ENCODE data around the gene CCL4L2.
"Not testable (repeated sequence)": the region's sequence is repeated elsewhere in the genome, so short reads cannot be mapped to it uniquely, and the experiment has no call there.

The CCL4L2 gene

DNA sequence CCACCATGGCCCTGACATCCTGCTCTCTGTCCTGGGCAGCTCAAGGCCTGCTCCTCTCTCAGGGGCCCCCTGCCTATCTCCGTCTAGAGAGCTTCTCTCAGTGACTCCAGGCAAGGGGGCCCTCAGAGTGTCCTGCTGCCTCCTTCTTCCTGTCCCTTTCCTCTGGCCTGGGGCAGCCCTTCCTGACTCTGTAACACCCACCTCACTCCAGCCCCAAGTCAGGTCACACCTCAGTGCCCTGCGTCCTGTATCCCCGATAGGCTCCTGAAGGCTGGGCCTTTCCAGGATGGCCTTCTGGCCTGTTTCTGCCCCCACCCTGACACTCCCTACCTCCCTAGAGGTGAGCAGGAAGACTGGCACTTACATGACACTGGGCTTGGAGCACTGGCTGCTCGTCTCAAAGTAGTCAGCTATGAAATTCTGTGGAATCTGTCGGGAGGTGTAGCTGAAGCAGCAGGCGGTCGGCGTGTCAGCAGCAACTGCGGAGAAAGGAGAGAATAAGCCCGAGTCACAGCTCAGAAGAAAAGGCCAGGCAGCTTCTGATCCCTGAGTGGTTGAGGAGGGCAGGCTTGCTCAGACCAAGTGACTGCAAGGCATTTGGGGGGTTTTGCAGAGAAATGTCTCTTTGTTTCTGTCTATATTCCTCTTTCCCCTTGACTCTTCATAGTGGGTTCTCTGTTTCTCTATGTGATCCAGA is 15.3 kb upstream of the CCL4L2 start:
- no peak for DNase-seq

- no peak for DNase-seq
These were observed 14.8 kb upstream of the CCL4L2 start for GRCh38 chr17:36196131-36196486.

DNA sequence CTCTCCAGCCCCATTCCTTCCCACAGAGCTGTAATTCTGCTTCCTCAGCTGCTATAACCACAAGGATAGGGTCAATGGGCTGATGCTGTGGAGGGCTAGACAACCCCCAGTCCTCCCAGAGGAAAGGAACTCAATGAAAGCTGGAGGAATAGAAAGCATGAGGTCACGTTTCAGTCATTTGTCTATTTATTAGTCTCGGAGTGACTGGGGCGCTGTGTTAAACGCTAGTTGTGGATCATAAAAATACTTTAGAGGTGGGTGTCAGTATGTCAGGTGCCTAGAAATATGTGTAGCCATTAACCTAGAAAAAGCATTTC is 13.5 kb upstream of the CCL4L2 start:
- no peak for DNase-seq

DNA sequence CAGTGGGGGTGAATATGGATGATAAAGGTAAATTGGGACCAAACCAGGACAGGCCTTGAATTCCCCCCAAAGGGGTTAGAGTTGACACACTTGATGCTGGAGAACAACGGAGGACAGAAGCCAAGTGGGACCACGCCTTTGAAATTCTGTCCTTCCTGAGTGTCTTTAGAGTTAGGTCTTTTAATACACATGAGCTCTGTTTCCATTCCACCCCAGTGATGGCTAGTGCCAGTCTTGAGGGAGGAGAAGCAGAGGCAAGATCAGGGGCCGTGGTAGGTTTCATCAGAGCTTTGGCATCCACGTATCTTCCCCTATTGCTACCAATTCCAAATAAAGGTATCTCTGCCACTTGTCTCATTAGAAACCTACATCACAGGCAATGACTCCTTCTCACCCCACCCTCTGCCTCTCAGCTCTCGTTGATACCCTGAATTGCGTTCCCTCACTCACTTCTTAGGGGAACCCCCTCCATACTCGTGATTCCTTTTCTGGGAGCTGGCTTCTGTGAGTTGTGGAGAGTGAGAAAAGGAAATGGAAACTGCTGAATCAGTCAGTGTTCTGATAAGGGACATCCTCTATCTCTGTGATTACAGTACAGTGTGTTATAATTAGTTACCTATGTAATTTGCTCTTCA is 11.9 kb upstream of the CCL4L2 start:
- no peak for DNase-seq

DNA sequence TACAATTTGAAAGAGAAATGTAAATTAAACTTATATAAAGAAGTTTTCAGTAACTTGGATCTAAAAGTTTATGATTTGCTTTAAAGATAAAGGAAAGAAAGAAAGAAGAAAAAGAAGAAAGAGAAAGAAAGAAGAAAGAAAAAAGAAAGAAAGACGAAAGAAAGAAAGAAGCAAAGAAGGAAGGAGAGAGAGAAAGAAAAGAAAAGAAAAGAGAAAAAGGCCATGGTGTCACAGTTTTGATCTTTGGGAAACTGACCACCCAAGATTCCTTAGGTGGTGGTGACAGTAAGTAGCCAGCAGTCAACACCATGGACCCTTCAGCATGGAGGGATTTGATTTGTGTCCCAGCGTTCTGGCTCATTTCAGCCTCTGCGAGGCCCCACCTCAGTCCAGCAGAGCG is 9.8 kb upstream of the CCL4L2 start:
- DNase-seq: not testable (repeated sequence)

- DNase-seq: not testable (repeated sequence)
These were observed 9.4 kb upstream of the CCL4L2 start for GRCh38 chr17:36201506-36201905.

DNA sequence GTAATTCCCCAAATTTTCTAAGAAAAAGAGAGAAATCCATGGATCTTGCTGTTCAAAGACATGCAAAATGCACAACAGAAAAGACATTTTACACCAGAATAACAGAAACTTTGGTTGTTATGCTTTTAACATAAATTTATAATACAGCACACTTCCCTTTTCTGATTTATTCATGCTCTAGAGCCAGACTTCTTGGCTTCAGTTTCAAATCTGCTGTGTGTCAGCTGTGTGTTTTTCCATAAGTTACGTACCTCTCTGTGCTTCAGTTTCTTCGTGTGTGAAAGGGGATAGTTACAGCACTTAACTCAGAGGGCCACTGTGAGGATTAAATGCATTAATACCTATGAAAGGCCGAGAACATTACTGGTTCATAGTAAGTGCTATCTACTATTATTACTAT is 7.5 kb upstream of the CCL4L2 start:
- DNase-seq: no peak

DNA sequence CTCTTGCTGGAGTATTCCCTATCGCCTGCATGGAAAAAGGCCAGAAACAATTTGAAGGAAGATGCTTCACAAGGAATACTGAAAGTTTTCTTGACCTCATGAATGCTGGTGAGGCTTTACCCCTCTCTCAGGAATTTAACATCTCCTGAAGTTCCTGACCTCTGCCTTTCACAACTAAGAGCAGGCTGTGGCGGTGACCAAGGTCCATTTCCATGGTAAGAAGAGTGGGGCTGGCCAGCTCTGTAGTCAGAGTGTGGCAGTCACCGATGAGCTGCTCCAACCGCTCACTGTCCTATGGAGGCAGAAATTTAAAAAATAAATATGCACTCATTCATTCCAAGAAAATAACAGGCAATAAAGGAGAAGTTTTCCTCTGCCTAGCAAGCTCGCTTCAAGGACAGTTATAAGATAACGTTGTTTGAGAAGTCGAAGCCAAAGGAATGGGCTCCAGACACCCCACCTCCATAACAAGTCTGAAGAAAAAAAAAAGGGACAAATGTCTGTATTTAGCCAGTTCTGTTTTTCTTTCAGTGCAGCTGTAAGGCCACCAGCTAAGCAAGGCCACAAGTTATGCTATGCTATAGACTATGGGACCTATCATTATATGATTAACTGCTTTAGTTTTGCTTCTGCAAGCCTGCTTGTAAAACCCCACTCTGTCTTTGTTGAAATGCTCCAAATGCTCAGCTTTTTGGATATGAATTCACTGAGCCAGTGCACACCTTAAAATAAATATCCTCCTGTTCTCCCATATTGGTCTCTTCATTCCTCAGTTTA is 6.0 kb upstream of the CCL4L2 start:
- no peak for DNase-seq

DNA sequence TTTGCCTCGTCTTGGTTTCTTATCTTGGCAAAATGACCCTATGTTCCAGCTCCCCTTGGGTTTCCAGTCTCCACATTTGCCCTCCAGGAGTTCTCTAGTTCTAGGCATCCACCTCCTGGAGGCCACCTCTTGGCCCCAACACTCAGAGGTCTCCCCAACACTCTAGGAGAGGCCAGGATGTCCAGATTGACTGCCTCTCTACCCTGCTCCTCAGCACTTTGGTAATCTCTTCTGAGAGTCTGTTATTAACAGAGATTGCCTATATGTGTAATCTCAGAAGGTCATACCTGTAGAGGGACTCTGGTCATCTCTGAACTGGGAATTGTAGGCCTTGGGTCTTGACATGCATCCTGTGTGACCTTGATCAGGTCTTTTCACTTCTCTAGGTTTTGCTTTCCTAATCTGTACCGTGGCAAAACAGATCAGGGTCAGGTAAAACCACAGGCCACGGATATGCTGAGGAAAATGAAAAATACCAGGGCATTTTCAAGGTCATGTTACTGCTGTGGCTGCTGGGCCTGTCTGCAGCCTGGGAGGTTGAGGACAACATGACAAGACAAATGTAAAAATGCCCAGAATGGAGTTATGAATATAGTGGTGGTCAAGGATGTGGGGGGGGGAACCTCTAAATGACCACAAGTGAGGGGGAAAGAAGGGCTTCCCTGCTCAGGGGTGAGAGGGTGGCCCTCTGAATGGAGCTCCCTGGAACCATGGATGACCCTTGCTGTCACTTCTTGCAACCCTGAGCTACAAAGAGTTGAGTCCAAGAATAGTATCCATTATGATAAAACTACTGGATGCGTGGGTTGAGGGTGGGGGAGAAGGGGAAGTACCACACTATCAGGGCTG is 5.0 kb upstream of the CCL4L2 start:
- no peak for DNase-seq

DNA sequence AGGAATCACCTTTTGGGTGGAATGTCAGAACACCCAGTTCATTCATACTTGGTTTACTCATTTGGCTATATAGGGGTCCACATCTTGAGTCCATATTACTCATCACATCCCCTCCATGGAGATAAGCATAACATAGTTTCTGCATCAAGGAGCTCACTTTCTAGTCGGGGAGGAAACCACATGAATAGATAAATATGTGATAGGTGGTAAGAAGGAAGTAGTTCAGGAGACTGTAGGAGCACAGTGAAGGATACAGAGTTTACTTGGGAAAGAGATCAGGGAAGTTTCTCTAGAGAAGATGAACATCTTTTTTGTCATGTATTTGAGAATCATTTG is 4.4 kb upstream of the CCL4L2 start:
- not testable (repeated sequence) for DNase-seq

DNA sequence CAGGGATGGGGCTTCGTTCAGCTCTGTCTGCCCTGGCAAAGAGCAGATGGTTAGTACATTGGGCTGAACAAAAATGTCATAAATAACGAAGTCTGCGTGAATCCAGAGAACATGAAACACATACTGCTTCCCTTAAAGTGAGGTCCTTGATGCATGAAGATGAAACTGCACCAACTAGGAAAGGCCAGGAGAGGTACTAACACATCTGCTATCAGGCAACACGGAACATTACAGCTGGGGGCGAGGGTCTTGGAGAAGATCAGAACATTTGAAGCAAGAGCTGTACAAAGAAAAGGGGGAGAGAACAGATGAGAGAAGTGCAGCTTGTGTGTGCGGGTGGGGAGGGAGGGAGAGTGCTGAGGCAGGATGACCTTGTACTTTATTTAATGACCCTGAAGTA is 3.5 kb upstream of the CCL4L2 start:
- DNase-seq: not testable (repeated sequence)

GRCh38 chr17:36209575-36209974 is 1.3 kb upstream of the CCL4L2 start:
- no peak for DNase-seq

- not testable (repeated sequence) for DNase-seq
These were observed 815 bp downstream of the CCL4L2 start for GRCh38 chr17:36211484-36212271.

GRCh38 chr17:36212272-36212605 is 1.4 kb downstream of the CCL4L2 start:
- DNase-seq: no peak

GRCh38 chr17:36212966-36213365 is 2.1 kb downstream of the CCL4L2 start:
- no peak for DNase-seq

DNA sequence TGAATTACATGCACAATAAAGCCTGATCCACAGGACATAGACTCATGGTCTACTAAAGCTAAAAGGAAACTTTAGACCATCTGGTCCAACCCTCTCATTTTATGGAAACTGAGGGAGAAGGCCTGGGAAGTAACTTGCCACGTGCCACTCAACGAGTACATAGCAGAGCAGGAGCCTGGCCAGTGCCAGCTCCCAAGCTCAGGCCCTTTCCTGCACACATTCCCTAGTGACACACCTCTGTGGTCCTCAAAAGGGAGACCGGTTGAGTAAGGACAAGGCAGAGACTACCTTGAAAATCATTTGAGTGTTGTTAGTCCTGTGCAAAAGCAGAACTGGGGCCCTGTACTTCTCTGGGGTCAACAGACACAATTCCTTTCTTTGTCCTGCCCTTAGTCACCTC is 2.8 kb downstream of the CCL4L2 start:
- no peak for DNase-seq

DNA sequence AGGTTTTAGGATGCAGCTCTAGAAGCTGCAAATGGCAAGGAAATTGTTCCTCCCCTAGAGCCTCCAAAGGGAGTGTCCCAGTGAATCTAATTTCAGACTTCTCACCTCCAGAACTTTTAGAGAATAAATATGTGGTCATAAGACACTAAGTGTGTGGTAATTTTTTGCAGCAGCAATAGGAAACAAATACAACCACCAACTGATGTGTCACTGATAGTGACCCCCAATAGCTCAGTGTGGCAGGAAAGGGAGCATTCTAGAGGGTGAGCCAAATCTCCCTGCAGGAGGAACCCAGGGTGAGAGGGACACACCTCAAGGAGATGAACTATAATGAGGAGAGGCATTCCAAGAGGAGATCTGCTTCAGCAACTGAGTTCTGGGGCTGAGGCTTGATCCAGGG is 4.1 kb downstream of the CCL4L2 start:
- DNase-seq: no peak

DNA sequence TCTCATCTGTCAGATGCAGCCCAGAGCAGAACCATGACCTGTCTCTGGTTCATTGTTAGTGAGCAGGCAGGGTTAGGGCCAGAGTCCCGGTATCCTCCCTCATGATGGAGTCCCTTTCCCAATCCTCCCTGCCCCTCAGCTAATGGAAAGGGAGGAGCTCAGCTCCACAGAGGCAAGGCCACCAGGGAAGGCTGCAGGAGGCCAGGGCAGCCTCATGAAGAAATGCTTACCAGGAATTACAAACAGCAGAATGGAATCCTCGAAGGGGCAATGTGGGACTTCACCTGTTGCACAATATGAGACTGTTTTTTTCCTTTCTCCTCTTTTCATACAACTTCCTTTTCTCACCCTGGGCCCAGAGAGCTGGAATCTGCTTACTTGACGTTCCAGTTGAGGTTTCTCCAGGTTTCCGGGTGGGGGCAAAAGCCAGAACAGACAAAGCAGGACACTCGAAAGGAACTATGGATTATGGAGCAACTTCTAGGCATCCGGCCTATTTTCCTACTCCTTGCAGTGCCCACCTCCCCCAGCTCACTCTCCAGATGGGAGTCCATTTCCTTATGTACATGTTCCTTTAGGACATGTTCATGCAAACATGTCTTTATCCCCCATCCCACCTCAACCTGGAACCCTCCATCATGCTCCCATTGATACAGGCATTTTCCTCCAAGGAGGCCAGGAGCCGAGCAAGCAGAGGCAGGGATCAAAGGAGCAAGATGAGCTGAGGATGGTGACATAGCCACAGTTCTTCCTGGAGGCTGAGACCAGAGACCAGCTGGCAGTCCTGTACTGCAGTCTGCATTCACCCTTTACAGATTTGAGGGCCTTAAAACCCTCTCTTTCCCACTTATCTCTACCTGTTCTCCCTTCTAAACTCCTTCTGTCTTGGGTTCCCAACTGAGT is 4.8 kb downstream of the CCL4L2 start:
- not testable (repeated sequence) for DNase-seq

- DNase-seq: not testable (repeated sequence)
These were observed 8.7 kb downstream of the CCL4L2 start for GRCh38 chr17:36219556-36219955.

- DNase-seq: not testable (repeated sequence)
These were observed 10.1 kb downstream of the CCL4L2 start for GRCh38 chr17:36220737-36221580.

Data from NCI-H2171 treated with DMSO at 0.1 percent for 48 hours (cell line).